Adrenal gland (tissue), 5 donors: ENCODE data around the gene MOB3C.
"Not testable (repeated sequence)": the region's sequence is repeated elsewhere in the genome, so short reads cannot be mapped to it uniquely, and the experiment has no call there.

Experiments used
- CTCF ChIP-seq, 6 experiments: fragments of 450-650 bp in 4 of 6; fragments of 200-600 bp in 2 of 6; sonication (generic) in 1 of 6; IDR thresholded peaks; 1 replicate in 5 of 6; 2 replicates in 1 of 6; pipeline versions ENCODE4 v1.5.1 to v1.8.0; 2016 to 2021; ENCODE audit warnings: antibody characterized with exemption in 6 of 6, mild to moderate bottlenecking in 2 of 6, moderate library complexity in 1 of 6
- POLR2A ChIP-seq, 2 donors: fragments of 450-650 bp; IDR thresholded peaks; one replicate each; pipeline ENCODE4 v1.6.1; 2017; ENCODE audit warnings: antibody characterized with exemption in 2 of 2, mild to moderate bottlenecking in 2 of 2, moderate library complexity in 1 of 2
- donor health status: DM: no; HTN: no; CAD: no.

GRCh38 chr1:46651152-46651551 lies 34.5 kb upstream of the MOB3C start:
- not testable (repeated sequence) for TF ChIP-seq POLR2A, CTCF (IDR thresholded peaks at IDR 0.05)
